Forelimb muscle (tissue), 1 donor: Measurements from ENCODE around the gene PHYHD1. TPM values are rescaled to one million over a fixed set of nuclear protein-coding genes. Genes with fewer than 3 reads are reported as not detected.

Experiments
- DNase-seq: peaks from one replicate; pipeline ENCODE4 v3.0.0-alpha.2; 2013; ENCODE audit warnings: low read depth
- polyA plus RNA-seq: library from polyadenylated mRNA; unstranded; fragments of 120-200 nt; gene quantifications from one replicate; pipeline ENCODE4 v1.2.1, GENCODE V29; 2013; ENCODE audit not compliant: insufficient read length

The PHYHD1 gene
- polyA plus RNA-seq, 1 donor, result 51.5 TPM

DNA sequence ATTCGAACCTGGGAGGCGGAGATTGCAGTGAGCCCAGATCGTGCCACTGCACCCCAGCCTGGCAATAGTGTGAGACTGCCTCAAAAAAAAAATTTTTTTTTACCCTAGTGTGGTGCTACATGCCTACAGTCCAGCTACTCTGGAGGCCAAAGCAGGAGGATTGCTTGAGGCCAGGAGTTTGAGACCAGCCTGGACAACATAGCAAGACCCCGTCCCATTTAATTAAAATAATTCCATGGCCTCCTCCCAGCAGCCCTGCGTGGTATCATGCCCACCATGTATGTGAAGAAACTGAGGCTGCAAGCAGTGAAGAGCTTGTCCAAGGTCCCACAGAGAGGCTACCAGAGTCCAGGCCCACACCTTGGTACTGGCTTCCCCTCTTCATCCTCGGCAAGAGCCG is 19.4 kb upstream of the PHYHD1 start:
- DNase-seq, result no peak

DNA sequence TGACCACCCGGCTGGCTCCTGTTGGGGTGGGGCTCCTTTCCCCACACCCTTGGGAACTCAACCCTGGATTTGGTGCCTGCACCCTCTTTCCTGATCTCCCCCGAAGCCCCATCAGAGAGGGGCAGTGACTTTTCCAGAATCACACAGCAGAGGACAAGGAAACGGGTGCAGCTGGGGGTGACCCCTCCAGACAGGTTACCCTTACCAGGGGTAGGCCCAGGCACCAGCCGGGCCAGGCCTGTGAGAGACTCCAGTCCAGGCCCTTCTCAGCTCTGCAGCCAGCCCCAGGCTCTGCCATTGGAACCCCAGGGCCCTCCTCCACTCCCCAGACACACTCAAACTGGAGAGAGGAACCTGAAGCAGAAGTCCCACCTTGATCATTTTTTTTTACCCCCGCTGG is 19.0 kb upstream of the PHYHD1 start:
- no peak for DNase-seq

DNA sequence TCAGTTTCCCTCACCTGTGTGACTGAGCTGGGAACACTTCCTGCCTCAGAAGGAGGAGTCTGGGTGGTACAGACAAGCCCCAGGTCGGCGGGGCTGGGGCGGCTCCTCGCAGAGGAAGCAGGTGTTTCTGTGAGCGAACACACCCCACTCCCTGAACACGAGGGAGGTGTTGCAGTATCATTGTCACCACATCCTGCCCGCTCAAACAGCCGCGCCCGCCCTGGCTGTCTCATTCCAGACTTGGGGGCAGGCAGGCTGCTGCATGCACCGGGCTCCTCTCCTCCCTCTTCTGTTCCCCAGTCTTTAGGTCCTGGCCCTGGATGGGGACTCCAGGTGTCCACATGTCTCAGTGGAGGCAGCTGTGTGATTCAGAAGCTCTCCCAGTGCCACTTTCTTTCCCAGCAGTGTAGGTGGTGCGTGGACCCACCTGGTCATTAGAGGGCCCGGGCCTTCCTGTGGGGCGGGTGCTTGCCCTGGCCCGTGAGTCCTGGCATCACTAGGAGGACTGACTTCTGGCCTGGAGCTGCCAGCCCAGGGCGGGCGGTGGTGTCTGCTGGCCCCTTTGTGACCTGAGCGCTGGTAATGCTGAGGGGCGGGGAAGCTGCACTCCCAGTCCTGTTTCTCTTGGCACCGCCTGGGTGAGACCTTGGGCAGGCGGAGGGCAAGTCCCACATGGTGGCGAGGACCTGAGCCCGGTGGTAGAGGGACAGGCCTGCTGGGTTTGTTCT is 18.3 kb upstream of the PHYHD1 start:
- DNase-seq, result no peak

DNA sequence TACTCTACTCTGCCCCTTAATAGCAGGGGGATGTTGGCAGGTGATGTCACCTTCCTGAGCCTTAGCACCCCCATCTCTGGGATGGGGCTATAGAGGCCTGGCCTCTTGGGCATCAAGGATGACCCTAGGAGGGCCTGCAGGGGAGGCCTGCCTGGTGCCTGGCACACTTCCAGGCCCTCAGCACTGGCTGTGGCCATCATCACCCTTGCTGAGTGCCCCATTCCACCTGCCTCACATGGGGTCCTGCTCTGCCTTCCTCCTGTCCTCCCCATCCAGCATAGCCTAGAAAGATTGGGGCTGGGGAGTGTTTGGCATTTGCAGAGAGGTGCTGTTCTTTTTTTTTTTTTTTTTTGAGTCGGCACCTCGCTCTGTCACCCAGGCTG is 17.7 kb upstream of the PHYHD1 start:
- no peak for DNase-seq

DNA sequence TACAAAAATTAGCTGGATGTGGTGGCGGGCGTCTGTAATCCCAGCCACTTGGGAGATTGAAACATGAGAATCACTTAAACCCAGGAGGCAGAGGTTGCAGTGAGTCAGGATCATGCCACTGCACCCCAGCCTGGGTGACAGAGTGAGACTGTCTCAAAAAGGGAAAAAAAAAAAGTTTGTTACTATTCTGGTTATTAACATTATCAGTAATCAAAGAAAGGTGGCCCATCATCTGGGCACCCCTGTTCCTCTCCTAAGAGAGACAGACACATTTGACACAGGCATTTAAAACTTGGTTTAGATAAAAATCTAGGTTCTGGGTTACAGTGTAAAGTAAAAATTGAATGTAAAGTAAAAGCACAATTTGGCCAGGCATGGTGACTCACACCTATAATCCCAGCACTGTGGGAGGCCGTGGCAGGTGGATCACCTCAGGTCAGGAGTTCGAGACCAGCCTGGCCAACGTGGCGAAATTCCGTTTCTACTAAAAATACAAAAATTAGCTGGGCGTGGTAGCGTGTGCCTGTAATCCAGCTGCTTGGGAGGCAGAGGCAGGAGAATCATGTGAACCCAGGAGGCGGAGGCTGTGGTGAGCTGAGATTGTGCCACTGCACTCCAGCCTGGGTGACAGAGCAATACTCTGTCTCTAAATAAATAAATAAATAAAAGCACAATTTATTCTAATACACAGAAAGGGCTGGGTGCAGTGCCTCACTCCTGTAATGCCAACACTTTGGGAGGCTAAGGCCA is 16.7 kb upstream of the PHYHD1 start:
- no peak for DNase-seq

DNA sequence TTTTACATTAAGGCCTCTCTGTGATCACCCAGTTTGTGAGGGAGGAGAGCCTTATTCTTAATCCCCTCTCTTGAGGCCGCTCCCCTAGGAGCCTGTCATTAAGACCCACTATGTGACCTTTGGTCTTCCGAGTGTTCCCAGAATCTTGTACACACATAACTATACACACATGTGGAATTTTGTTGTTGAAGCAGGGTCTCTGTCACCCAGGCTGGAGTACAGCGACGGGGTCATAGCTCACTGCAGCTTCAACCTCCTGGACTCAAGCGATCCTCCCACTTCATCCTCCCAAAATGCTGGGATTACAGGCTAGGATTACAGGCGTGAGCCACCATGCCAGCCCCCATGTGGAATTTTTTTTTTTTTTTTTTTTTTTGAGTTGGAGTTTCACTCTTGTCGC is 14.8 kb upstream of the PHYHD1 start:
- DNase-seq, result no peak

DNA sequence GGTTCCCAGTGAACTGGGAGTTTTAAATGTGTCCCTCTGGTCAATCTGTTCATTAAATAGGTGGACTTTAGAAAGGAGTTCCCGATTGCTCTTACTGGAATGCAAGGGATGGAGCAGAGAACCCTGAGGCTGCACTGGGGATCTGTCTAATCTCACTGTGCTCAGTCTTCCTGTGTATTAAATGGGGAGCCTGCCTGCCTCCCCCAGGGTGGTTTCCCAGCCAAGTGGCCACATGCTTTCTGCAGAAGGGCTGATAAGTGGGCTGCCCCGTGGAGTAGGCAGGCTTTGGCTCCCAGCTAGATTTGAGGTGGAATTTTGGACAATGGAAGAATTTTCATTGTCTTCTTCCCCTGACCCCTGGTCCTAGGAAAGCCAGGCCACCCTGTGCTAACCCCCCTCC is 14.0 kb upstream of the PHYHD1 start:
- no peak for DNase-seq

DNA sequence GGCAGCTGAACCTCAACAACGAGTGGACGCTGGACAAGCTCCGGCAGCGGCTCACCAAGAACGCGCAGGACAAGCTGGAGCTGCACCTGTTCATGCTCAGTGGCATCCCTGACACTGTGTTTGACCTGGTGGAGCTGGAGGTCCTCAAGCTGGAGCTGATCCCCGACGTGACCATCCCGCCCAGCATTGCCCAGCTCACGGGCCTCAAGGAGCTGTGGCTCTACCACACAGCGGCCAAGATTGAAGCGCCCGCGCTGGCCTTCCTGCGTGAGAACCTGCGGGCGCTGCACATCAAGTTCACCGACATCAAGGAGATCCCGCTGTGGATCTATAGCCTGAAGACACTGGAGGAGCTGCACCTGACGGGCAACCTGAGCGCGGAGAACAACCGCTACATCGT is 12.4 kb upstream of the PHYHD1 start:
- DNase-seq, result no peak

DNA sequence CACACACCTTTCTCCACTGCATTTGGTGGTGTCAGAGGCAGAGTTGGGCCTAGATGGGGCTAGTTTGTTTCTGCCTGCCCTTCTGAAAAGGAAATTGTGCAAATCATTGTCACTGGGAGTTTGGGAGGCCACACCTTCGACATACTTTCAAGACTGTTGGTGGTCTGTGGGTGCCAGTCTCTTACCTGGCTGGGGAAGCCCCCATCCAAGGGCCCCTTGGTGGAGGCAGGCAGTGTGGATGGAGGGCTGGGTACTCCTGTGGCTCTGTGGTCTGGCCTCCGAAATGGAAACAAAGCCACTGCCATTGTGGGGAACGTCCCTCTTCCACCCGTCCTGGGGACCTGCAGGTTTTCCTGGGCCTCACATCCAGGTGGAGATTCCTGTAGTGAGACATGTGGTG is 10.9 kb upstream of the PHYHD1 start:
- no peak for DNase-seq

DNA sequence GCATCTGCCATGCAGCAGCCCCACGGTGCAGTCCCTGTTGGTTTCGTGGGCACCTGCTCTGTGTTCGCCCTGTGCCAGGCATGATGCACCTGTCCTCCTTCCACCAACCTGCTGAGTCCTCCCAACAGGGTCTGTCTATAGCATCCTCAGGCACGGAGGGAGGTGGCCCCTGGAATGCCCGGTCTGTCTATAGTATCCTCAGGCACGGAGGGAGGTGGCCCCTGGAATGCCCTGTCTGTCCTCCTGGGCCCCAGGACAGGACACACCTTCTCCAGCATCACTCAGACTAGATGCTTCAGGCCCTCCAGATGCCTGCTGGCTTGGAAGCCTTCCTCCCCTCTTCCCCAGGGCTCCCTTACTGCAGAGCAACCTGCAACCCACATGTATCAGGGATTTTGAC is 9.9 kb upstream of the PHYHD1 start:
- DNase-seq, result no peak

DNA sequence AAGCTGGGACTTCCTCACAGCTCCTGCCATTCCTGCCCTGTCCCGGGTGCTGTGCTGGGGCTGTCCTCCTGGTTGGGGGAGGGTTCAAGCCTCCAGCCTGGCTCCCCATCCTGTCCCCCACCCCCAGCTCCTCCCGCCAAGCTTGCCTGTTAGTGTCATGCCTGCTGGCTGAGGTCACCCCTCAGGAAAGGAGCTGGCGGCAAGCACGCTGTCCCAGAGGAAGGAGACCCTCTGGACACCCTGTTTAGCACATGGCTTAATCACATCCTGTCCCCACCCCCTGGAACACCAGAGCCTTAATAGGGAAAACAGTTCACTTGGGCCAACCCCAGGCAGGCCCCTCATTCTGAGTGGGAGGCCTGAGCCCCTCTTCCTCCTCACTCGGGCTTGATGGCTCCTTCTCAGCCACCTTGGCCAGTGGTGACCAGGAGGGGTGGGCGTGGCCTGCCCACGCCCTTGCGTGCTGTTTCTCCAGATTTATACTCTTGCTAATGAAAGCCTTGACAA is 9.2 kb upstream of the PHYHD1 start:
- no peak for DNase-seq

DNA sequence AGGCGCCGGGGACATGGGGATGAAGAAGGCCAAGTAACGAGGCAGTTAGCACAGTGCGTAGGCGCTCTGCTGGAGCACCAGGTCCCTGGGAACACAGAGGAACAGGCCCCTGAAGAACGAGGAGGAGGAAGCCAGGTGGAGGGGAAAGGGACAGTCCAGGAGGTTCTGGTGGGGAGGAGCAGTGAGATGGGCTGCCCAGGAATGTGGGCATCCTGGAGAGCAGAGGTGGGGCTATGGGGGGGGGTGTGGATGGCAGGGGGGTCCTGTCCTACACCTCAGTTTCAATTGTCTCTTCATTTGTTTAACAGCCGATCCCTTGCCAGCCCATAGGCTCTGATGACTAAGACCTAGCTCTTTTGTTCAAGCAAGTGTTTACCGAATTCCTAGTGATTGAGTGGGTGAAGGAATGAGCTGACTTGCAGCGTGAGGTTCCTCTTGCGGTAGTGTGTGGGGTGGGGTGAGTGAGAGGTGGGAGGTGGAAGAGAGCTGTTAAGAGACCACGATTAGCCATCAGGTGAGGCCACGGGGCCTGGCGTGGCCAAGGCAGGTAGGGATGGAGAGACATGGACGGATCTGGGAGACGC is 8.4 kb upstream of the PHYHD1 start:
- no peak for DNase-seq

DNA sequence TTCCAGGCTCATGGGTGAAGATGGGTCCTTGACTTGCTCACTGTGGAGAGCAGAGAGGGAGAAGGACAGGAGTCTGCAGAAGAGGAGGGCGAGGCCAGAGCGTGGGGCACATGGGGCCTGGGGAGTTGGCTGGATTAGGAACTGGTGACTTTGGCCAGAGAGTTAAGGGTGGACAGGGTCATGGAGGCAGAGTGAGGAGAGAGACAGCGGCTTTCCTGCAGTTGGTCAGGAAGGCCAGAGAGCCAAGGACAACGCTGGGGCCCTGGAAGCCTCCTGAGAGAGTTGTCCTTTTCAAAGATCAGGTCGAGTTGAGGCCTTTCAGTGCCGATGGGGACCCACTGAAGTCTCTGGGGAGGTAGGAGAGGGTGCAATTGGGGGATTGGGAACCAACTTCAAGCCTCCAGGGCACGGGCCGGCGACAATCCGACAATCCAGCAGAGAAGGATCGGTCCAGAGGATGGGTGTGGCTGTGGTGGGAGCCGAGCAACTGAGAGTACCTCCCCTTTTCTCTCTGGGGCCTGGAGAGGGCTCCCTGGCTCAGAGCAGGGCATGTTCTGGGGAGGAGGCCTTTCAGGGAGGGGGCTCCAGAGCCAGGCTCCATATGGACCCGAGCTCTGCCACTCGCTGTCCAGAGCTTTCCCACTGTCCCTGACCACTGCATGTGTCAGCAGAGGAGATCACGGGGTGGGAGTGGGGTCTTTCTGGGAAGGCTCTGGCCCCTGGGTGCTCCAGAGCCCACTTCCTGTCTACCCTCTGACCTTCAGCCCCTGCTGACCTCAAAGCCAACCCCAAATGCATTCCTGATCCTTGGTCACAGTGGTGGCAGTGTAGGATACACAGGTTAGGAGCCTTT is 7.5 kb upstream of the PHYHD1 start:
- DNase-seq, result no peak

DNA sequence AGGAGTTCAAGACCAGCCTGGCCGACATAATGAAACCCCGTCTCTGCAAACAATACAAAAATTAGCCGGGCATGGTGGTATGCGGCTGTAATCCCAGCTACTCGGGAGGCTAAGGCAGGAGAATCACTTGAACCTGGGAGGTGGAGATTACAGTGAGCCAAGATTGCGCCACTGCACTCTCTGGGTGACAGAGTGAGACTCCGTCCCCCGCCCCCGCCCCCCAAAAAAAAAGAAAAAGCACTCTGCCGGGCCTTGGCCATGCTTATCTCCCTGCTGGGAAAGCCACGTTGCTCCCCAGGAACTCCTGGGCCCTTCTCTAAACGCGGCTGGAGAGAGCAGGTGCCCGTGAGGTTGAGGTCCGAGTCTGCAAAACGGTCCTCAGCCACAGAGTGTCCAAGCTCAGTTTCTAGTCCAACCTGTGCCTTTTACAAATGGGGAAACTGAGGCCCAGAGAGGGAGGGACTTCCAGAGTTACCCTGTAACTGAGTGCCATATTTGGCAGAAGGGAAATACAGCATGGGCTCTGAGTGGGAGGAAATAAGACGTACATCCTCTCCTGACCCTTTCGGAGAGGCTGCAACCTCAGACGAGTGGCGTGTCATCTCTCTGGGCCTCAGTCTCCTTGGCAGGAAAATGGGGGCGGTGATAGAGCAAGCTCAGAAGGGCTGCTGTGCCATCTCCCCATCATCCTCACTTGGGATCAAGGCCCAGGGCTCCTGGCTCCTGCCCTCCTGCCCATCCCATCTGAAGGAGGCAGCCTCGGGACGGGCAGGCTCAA is 6.6 kb upstream of the PHYHD1 start:
- DNase-seq, result no peak

DNA sequence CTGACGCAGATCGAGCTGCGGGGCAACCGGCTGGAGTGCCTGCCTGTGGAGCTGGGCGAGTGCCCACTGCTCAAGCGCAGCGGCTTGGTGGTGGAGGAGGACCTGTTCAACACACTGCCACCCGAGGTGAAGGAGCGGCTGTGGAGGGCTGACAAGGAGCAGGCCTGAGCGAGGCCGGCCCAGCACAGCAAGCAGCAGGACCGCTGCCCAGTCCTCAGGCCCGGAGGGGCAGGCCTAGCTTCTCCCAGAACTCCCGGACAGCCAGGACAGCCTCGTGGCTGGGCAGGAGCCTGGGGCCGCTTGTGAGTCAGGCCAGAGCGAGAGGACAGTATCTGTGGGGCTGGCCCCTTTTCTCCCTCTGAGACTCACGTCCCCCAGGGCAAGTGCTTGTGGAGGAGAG is 4.6 kb upstream of the PHYHD1 start:
- no peak for DNase-seq

DNA sequence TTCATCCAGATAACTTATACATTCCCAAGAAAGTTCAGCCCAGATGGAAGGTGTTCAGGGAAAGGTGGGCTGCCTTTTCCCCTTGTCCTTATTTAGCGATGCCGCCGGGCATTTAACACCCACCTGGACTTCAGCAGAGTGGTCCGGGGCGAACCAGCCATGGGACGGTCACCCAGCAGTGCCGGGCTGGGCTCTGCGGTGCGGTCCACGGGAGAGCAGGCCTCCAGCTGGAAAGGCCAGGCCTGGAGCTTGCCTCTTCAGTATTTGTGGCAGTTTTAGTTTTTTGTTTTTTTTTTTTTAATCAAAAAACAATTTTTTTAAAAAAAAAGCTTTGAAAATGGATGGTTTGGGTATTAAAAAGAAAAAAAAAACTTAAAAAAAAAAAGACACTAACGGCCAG is 4.0 kb upstream of the PHYHD1 start:
- DNase-seq, result no peak

DNA sequence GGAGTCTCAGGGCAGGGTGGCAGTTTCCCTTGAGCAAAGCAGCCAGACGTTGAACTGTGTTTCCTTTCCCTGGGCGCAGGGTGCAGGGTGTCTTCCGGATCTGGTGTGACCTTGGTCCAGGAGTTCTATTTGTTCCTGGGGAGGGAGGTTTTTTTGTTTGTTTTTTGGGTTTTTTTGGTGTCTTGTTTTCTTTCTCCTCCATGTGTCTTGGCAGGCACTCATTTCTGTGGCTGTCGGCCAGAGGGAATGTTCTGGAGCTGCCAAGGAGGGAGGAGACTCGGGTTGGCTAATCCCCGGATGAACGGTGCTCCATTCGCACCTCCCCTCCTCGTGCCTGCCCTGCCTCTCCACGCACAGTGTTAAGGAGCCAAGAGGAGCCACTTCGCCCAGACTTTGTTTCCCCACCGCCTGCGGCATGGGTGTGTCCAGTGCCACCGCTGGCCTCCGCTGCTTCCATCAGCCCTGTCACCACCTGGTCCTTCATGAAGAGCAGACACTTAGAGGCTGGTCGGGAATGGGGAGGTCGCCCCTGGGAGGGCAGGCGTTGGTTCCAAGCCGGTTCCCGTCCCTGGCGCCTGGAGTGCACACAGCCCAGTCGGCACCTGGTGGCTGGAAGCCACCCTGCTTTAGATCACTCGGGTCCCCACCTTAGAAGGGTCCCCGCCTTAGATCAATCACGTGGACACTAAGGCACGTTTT is 3.5 kb upstream of the PHYHD1 start:
- DNase-seq, result peak; percentile 63

DNA sequence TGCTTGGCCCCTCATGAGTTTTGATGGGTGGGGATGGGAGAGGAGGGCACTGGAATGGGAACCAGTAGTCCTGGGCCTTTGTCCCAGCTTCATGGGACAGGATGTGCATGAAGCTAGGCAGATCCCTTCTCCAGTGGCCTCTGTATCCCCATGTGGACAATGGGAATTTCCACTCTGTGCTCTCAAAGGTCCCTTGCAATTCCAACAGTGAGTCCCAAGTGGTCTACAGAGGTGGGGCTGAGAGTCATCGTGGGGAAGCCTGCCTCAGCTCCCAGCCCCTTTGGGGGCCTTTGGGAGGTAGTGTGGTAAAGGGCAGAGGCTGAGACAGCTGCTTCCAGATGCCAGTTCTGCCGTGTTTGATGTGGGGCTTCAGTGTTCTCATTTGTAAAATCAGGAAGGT is 1.9 kb upstream of the PHYHD1 start:
- DNase-seq, result no peak

DNA sequence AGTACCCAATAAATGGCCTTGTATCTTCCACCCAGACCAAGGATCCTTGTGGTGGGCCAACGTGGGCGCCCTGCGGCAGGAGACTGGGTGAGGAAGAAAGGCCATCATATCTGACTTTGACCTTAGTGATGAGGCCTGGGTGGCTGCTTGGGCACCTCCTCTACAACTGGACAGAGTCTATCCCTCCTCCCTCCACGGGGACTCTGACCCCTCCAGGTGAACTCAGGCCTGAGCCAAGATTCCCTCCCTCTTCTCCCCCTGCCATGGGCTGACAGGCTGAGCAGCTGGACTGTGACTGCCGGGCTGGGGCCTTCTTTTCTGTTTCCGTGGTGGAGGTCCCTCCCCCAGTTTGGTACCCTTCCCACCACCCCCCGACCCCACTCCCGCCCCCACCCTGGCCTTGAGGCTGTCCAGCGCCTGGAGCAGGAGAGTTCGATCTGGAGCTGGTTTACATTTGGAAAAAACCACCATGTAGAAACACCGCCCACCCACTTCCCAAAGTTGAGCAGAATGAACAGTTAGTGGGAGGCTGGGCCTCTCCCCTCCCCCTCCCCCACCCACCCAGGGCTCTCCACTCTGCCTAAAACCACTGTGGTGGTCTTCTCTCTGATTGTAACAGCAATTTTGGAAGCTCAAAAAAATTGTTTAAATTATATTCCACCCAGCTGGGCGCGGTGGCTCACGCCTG is 1.2 kb upstream of the PHYHD1 start:
- DNase-seq, result no peak
